ENCODE results near the gene ITGA1.
"Not testable (repeated sequence)": the region's sequence is repeated elsewhere in the genome, so short reads cannot be mapped to it uniquely, and the experiment has no call there.

DNA sequence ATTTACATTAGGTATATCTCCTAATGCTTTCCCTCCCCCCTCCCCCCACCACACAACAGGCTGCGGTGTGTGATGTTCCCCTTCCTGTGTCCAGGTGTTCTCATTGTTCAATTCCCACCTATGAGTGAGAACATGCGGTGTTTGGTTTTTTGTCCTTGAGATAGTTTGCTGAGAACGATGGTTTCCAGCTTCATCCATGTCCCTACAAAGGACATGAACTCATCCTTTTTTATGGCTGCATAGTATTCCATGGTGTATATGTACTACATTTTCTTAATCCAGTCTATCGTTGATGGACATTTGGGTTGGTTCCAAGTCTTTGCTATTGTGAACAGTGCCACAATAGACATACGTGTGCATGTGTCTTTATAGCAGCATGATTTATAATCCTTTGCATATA, 61.0 kb downstream of the ITGA1 start:
- TF ChIP-seq EZH2phosphoT487 (IDR thresholded peaks at IDR 0.05; ENCODE audit: borderline replicate concordance, low read depth, low read length): not testable (repeated sequence)
- TF ChIP-seq, protein P1, sequence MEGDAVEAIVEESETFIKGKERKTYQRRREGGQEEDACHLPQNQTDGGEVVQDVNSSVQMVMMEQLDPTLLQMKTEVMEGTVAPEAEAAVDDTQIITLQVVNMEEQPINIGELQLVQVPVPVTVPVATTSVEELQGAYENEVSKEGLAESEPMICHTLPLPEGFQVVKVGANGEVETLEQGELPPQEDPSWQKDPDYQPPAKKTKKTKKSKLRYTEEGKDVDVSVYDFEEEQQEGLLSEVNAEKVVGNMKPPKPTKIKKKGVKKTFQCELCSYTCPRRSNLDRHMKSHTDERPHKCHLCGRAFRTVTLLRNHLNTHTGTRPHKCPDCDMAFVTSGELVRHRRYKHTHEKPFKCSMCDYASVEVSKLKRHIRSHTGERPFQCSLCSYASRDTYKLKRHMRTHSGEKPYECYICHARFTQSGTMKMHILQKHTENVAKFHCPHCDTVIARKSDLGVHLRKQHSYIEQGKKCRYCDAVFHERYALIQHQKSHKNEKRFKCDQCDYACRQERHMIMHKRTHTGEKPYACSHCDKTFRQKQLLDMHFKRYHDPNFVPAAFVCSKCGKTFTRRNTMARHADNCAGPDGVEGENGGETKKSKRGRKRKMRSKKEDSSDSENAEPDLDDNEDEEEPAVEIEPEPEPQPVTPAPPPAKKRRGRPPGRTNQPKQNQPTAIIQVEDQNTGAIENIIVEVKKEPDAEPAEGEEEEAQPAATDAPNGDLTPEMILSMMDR (conservative IDR thresholded peaks at IDR 0.05; ENCODE audit: low read length): not testable (repeated sequence)

Measured in OCI-LY7 (cell line).